NCI-H146 (cell line): Measurements from ENCODE around the gene SELENOO.
"Not testable (repeated sequence)": the region's sequence is repeated elsewhere in the genome, so short reads cannot be mapped to it uniquely, and the experiment has no call there.

Source experiments
- DNase-seq: peaks from one replicate; lab custom pipeline; 2025; lab: John Stamatoyannopoulos, UW

The SELENOO gene

DNA sequence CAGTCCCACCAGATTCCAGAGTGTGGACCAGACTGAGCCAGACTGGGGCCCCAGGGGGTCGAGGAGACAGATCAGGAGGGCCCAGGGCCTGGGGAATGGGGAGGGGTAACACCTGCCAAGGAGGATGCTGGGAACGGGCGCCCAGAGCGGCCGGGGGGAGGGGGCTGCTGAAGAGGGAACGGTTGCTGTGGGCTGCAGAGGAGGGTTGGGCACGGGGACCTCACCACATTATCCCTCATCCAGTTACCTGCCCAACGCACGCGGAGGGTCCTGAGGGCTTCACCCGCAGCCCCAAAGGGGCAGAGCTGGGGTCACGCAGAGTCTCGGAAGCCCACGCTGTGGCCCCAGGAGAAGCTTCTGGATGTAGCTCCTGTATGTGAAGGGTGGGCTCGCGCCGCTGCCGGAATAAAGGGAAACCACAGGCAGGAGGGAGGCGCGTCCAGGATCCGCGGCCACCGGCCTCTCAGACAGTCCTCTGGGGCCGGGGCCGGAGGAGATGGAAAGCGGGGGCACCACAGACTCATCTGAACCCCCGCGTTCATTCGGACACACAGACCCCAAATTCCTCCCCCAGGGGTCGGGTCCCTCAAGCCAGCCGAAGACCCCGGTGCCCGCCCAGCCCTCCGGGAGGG, 866 bp upstream of the SELENOO start:
- DNase-seq: no peak

- DNase-seq: peak; percentile 46
Observed at GRCh38 chr22:50201191-50202129, 649 bp downstream of the SELENOO start.

DNA sequence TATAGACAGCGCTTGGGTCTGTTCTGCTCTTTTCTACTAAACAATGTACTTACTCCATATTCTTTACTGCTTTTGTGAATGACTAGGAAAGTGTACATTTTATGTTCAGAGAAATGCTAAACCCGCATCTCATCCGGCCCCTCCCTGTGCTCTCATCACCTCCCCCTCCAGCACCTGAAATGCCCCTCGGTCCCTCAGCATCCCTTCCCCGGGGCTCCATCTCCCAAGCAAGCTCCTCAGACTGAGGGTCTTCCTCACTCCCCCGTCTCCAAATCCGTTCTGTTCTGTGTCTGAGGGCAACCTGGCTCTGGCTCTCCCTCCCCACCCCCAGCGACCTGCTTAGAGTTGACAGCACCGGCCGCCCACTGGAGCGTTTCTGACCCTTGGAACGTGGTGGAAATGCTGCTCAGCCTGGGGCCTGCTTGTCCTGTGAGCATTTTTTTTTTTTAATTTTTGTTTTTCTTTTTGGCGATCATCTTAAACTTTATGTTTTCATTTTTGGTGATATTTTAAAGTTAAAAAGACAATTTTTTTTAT, 1.4 kb downstream of the SELENOO start:
- no peak for DNase-seq

DNA sequence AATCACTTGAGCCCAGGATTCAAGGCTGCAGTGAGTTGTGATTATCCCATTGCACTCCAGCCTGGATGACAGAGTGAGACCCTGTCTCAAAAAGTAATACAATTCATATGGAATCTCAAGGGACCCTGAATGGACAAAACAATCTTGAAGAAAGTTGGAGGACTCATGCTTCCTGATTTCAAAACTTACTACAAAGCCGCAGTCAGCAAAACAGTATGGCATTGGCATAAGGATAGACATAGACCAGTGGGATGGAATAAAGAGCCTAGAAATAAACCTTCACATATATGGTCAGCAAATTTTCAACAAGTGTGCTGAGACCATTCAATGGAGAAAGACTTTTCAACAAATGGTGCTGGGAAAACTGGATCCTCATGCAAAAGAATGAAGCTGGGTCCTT, 2.5 kb downstream of the SELENOO start:
- no peak for DNase-seq

DNA sequence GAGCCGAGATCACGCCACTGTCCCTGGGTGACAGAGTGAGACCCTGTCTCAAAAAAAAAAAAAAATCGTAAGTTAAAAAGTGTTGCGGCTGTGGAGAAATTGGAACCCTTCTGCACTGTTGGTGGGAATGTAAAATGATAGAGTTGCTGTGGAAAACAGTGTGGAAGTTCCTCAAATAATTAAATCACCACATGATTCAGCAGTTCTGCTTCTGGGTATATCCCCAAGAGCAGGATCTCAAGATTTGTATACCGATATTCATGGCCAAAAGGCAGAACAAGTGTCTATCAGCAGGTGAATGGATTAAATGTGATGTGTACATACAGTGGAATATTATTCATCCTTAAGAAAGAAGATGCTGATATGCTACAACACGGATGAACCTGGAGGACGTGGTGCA, 3.8 kb downstream of the SELENOO start:
- no peak for DNase-seq

GRCh38 chr22:50204998-50205397, 4.2 kb downstream of the SELENOO start:
- not testable (repeated sequence) for DNase-seq

DNA sequence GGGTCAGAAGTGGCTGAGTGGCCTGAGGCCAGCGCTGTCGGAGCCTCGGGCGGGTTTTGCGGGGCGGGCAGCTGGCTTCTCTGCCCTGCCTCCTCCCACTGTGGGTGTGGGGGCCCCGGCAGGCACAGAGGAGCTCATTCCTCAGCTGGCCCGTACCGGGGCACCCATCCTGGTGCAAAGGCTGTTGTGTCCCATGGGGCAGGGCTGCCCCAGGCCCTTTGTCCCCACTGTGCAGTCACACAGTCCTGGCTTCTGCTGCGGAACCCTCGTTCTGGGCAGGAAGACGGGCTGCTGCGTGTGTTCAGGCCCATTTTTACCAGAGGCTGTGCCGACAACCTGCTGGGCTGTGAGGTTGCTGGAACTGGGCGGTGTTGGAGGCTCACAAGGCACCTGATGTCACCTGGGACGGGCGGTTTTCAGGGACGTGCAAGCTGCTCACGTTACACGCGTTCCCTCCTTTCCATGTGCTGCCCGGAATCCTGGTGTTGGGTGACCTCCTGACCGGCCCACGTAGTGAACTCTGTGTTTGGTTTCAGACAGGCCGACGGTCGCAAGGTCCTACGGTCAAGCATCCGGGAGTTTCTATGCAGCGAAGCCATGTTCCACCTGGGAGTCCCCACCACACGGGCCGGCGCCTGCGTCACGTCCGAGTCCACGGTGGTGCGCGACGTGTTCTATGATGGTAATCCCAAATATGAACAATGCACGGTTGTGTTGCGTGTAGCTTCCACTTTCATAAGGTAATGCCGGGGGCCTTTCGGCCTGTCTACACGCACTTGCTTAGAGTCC, 5.2 kb downstream of the SELENOO start:
- DNase-seq: no peak

DNA sequence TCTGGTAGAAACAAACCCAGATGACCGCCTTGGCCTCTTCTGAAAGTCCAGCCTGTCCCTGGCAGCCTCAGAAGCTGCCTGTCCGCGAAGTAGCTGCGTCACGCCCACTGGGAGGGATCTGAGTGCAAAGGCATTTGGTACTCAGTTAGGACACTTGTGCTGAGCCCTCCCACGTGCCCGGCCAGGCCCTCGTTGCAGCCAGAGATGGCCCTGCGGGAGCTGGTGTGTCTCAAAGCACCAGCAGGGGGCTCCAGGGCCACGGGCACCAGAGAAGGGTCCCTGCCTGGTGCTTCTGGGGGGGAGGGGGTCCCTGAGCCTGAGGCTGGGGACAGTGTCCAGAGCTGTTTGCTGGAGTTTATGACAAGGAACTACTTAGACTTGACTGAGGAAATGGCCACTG, 5.8 kb downstream of the SELENOO start:
- no peak for DNase-seq

DNA sequence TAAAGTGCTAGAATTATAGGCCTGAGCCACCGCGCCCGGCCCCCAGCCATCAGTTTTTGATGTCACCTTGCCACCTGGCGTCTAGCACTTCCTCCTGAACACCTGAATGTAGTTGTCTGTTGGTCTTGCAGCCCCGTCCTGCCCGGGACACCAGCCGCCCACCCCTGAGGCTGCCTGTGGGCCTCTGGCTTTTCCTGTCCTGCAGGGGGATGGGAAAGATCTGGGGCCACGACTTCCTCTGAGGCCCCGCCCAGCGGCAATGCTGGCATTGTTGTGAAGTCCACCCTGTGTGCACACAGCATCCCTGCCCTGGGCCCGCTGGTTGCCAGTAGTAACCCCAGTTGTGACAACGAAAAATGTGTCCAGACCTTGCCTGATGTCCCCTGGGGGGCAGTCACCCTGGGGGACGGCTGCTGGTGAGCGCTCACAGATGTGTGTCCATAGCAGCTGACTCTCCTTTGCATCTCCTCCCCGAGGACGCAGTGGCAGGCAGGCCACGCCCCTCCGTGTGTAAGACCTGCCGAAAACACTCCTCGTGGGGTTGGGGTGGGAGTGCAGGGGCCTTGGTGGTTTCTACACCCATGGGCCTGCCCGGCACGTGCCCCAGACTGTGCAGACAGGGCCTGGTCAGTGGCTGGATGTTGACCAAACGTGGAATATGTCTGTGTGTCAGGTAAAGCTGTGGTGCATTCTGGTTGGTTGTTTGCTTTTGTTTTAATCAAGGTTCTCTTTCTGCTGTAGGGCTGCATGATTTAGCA, 6.8 kb downstream of the SELENOO start:
- DNase-seq: no peak

DNA sequence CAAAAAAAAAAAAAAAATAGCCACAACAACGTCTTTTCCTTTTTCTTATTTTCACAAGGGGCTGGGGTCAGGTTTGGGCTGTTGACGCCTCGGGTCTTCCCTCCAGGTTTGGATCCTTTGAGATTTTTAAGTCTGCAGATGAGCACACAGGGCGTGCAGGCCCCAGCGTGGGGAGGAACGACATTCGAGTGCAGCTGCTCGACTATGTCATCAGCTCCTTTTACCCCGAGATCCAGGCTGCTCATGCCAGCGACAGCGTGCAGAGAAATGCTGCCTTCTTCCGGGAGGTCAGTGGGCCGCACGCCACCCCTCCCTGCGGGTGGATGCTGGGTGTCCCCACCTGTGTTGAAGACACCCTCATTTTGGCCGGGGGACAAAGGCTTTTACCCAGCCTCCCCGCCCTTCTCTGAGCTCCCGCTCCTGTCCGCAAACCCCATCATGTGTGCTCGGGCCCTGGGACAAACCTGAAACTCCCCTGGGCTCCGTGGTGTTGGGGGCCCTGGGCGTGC, 7.7 kb downstream of the SELENOO start:
- no peak for DNase-seq

GRCh38 chr22:50208939-50209892, 8.4 kb downstream of the SELENOO start:
- DNase-seq: no peak

DNA sequence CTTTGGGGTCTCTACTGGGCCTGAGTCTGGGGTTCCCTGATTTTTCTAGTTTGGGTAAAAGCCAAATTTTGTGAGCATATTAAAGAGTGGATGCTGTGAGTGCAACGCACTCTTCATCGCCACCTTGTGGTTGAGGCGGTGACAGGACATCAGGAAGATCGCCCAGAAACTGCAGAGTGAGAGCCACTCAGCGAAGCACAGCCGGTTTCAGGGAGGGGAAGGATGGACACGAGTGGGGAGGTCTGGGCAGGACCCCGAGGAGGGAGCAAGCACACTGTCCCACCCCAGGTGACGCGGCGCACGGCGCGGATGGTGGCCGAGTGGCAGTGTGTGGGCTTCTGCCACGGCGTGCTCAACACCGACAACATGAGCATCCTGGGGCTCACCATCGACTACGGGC, 9.1 kb downstream of the SELENOO start:
- peak; percentile 14 for DNase-seq

DNA sequence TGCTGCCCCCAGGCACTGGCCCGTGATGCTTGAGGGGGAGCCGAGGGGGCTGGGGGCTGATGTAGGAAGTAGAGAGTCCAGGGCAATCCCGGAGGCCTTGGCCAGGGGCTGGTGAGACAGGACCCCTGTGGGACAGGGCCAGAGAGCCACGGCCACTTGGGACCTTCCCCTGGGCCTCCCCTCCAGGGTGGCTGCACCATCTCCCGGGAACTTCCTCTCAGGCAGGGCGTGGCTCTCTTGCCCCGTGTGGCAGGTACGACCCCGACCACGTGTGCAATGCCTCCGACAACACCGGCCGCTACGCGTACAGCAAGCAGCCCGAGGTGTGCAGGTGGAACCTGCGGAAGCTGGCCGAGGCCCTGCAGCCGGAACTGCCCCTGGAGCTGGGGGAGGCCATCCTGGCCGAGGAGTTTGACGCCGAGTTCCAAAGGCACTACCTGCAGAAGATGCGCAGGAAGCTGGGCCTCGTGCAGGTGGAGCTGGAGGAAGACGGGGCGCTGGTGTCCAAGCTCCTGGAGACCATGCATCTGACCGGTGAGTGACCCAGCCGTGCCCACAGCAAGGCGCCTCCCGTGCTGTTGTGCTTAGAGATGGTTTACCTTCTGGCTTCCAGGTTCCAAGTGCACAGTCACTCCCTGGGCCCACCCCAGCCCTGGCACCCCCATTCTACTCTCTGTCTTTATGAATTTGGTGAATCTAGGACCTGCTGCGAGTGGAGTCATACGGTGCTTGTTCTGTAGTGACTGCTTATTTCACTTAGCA, 9.7 kb downstream of the SELENOO start:
- no peak for DNase-seq

DNA sequence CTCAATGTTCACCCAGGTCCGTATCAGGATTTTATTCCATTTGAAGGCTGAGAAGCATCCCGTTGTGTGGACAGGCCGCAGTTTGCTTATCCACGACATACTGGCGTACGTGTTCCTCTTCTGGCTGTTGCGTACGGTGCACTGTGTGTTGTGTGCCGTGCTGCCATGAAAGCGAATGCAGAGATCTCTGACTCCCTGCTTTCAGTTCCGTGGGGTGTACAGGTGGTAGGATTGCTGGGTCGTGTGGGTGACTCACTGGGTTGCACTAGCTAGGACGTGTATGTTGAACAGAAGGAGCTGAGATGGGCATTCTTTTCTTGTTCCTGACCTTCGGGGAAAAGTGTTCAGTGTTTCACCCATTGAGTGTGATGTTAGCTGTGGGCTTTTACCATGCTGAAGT, 10.3 kb downstream of the SELENOO start:
- DNase-seq: no peak

- no peak for DNase-seq
Observed at GRCh38 chr22:50213263-50213662, 12.5 kb downstream of the SELENOO start.

GRCh38 chr22:50215297-50216054, 14.7 kb downstream of the SELENOO start:
- DNase-seq: no peak

- DNase-seq: no peak
Observed at GRCh38 chr22:50216055-50216683, 15.4 kb downstream of the SELENOO start.
